ENCODE measurements around the gene ANKRD12. TPM values are rescaled to one million over a fixed set of nuclear protein-coding genes. Genes with fewer than 3 reads are reported as not detected.

The ANKRD12 gene
- total RNA-seq, 4 donors from 2014 or later = 49.8 to 68.4 (median 54.1) TPM

GRCh38 chr18:9189491-9189890, 52.9 kb downstream of the ANKRD12 start:
- 72 to 77% methylated on average over 2 of the region's 2 CpGs for WGBS, 2 donors
- H3K4me3 ChIP-seq (ENCODE audit: low read depth, poor library complexity, severe bottlenecking) = no peak overlapping the region
- TF ChIP-seq CTCF (IDR thresholded peaks at IDR 0.05) (no peak), POLR2A (IDR thresholded peaks at IDR 0.05) (no peak)
- intact Hi-C loops (cut with DNase I; ENCODE audit: low total_unique reads) = no loop called here
- no peak for DNase-seq (ENCODE audit: low spot score in 2 of 2)

GRCh38 chr18:9191658-9192256, 55.2 kb downstream of the ANKRD12 start:
- TF ChIP-seq CTCF (IDR thresholded peaks at IDR 0.05) = no peak
- no peak for TF ChIP-seq POLR2A (IDR thresholded peaks at IDR 0.05)
- intact Hi-C loops (cut with DNase I; ENCODE audit: low total_unique reads) = no loop called here

GRCh38 chr18:9193031-9193430, 56.5 kb downstream of the ANKRD12 start:
- intact Hi-C loops (cut with DNase I; ENCODE audit: low total_unique reads) = no loop called here
- TF ChIP-seq POLR2A (IDR thresholded peaks at IDR 0.05) (no peak), CTCF (IDR thresholded peaks at IDR 0.05) (no peak)
- 98 to 100% methylated on average over 2 of the region's 2 CpGs for WGBS, 2 donors
- no peak overlapping the region for H3K4me3 ChIP-seq (ENCODE audit: low read depth, poor library complexity, severe bottlenecking)
- no peak for DNase-seq (ENCODE audit: low spot score in 2 of 2)

More at GRCh38 chr18:9191658-9192256, 55.2 kb downstream of the ANKRD12 start:
- no peak for DNase-seq (ENCODE audit: low spot score in 2 of 2)
- H3K4me3 ChIP-seq (ENCODE audit: low read depth, poor library complexity, severe bottlenecking) = no peak overlapping the region
- WGBS, 2 donors = 64 to 71% methylated on average over 2 of the region's 2 CpGs

GRCh38 chr18:9196568-9196967, 60.0 kb downstream of the ANKRD12 start:
- intact Hi-C loops (cut with DNase I; ENCODE audit: low total_unique reads) = no loop called here
- TF ChIP-seq CTCF (IDR thresholded peaks at IDR 0.05) = no peak
- no peak for DNase-seq (ENCODE audit: low spot score in 2 of 2)
- H3K4me3 ChIP-seq (ENCODE audit: low read depth, poor library complexity, severe bottlenecking) = no peak overlapping the region
- WGBS, 2 donors = 89 to 90% methylated on average over 4 of the region's 4 CpGs

- TF ChIP-seq CTCF (IDR thresholded peaks at IDR 0.05) = no peak
- no peak for TF ChIP-seq POLR2A (IDR thresholded peaks at IDR 0.05)
- no peak overlapping the region for H3K4me3 ChIP-seq (ENCODE audit: low read depth, poor library complexity, severe bottlenecking)
- intact Hi-C loops (cut with DNase I; ENCODE audit: low total_unique reads) = loop anchor here (10.0 kb wide), 1 partner anchor 785 kb away; no protein-coding TSS in a partner anchor
- DNase-seq (ENCODE audit: low spot score in 2 of 2) = no peak
These were observed 63.1 kb downstream of the ANKRD12 start for GRCh38 chr18:9199681-9200080.

- 74 to 79% methylated on average over 2 of the region's 2 CpGs for WGBS, 2 donors
- intact Hi-C loops (cut with DNase I; ENCODE audit: low total_unique reads) = loop anchor here (10.0 kb wide), 1 partner anchor 786 kb away; no protein-coding TSS in a partner anchor
- H3K4me3 ChIP-seq (ENCODE audit: low read depth, poor library complexity, severe bottlenecking) = no peak overlapping the region
- no peak for DNase-seq (ENCODE audit: low spot score in 2 of 2)
- no peak for TF ChIP-seq POLR2A (IDR thresholded peaks at IDR 0.05)
- no peak for TF ChIP-seq CTCF (IDR thresholded peaks at IDR 0.05)
These were observed 64.6 kb downstream of the ANKRD12 start for GRCh38 chr18:9201224-9201623.
